Choroid plexus epithelial cell (primary cell): Measurements from ENCODE around the gene CALCOCO2.

Experiments
- DNase-seq: peaks from one replicate; pipeline ENCODE4 v3.0.0-alpha.2; 2010; ENCODE audit warnings: low read depth
- H3K4me3 ChIP-seq: 2 replicates; pipeline ENCODE4 v1.5.1; 2011; ENCODE audit warnings: low read depth, mild to moderate bottlenecking, control low read depth, low read length, moderate library complexity
- CTCF ChIP-seq: conservative IDR thresholded peaks from 2 replicates; pipeline ENCODE4 v1.5.1; 2011; ENCODE audit warnings: low read depth, mild to moderate bottlenecking, control low read depth, inconsistent platforms, low read length, moderate library complexity

Gene CALCOCO2

GRCh38 chr17:48878920-48879898 lies 48.4 kb downstream of the CALCOCO2 start:
- peak; percentile 97 for TF ChIP-seq CTCF
- no peak overlapping the region for H3K4me3 ChIP-seq
- peak; percentile 88 for DNase-seq

GRCh38 chr17:48882272-48882671 lies 51.4 kb downstream of the CALCOCO2 start:
- no peak for DNase-seq
- no peak for TF ChIP-seq CTCF
- no peak overlapping the region for H3K4me3 ChIP-seq

- H3K4me3 ChIP-seq, result no peak overlapping the region
- no peak for DNase-seq
- TF ChIP-seq CTCF, result no peak
Observed at GRCh38 chr17:48883171-48883570, 52.3 kb downstream of the CALCOCO2 start.

GRCh38 chr17:48890086-48890485 lies 59.3 kb downstream of the CALCOCO2 start:
- H3K4me3 ChIP-seq, result no peak overlapping the region
- TF ChIP-seq CTCF, result no peak
- DNase-seq, result no peak

- peak overlapping the region; percentile 99 for H3K4me3 ChIP-seq
- no peak for DNase-seq
- TF ChIP-seq CTCF, result no peak
Observed at GRCh38 chr17:48892940-48893645, 62.3 kb downstream of the CALCOCO2 start.

GRCh38 chr17:48893646-48894508 lies 63.0 kb downstream of the CALCOCO2 start:
- H3K4me3 ChIP-seq, result peak overlapping the region; percentile 99
- TF ChIP-seq CTCF, result no peak
- DNase-seq, result no peak
